ENCODE results near the gene ANKRD11.

ANKRD11 gene

GRCh38 chr16:89386306-89387185 lies 103.8 kb downstream of the ANKRD11 start:
- H3K4me2 ChIP-seq (ENCODE audit: low read depth, low read length, poor library complexity, severe bottlenecking) = no peak overlapping the region
- peaks cover 44% of the 10 kb centered on the region for H4K20me1 ChIP-seq (ENCODE audit: insufficient read depth, low read length, poor library complexity, severe bottlenecking)
- no peaks in the 10 kb centered on the region for H3K9me2 ChIP-seq (replicated peaks; ENCODE audit: low read depth, low read length)
- H3K27me3 ChIP-seq (ENCODE audit: insufficient read depth, low read length, poor library complexity, severe bottlenecking) = no peaks in the 10 kb centered on the region
- no peaks in the 10 kb centered on the region for H3K9me3 ChIP-seq (ENCODE audit: insufficient read depth, low read depth, low read length)
- peaks cover 10% of the 10 kb centered on the region for H3K4me1 ChIP-seq (ENCODE audit: insufficient read depth, low read length, poor library complexity, severe bottlenecking)
- H3K79me2 ChIP-seq (ENCODE audit: insufficient read depth, low read length) = peaks cover 79% of the 10 kb centered on the region
- H2AFZ ChIP-seq (ENCODE audit: low read length) = no peak overlapping the region
- no peak overlapping the region for H3K9ac ChIP-seq (ENCODE audit: low read depth, low read length, poor library complexity, severe bottlenecking)
- TF ChIP-seq, protein P1, sequence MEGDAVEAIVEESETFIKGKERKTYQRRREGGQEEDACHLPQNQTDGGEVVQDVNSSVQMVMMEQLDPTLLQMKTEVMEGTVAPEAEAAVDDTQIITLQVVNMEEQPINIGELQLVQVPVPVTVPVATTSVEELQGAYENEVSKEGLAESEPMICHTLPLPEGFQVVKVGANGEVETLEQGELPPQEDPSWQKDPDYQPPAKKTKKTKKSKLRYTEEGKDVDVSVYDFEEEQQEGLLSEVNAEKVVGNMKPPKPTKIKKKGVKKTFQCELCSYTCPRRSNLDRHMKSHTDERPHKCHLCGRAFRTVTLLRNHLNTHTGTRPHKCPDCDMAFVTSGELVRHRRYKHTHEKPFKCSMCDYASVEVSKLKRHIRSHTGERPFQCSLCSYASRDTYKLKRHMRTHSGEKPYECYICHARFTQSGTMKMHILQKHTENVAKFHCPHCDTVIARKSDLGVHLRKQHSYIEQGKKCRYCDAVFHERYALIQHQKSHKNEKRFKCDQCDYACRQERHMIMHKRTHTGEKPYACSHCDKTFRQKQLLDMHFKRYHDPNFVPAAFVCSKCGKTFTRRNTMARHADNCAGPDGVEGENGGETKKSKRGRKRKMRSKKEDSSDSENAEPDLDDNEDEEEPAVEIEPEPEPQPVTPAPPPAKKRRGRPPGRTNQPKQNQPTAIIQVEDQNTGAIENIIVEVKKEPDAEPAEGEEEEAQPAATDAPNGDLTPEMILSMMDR (conservative IDR thresholded peaks at IDR 0.05; ENCODE audit: low read length) = no peak
- TF ChIP-seq EZH2phosphoT487 (IDR thresholded peaks at IDR 0.05; ENCODE audit: borderline replicate concordance) = no peak
- no peaks in the 10 kb centered on the region for H3F3A ChIP-seq (ENCODE audit: low read depth)
- no peak overlapping the region for H3K4me3 ChIP-seq (ENCODE audit: low read length, poor library complexity, severe bottlenecking)
- H3K36me3 ChIP-seq (ENCODE audit: insufficient read depth, low read length) = no peaks in the 10 kb centered on the region

- Histone ChIP-seq H3K9ac (ENCODE audit: low read depth, low read length, poor library complexity, severe bottlenecking) (no peak overlapping the region), H3K9me3 (ENCODE audit: insufficient read depth, low read depth, low read length) (no peaks in the 10 kb centered on the region), H4K20me1 (ENCODE audit: insufficient read depth, low read length, poor library complexity, severe bottlenecking) (peaks cover 49% of the 10 kb centered on the region)
Measured at GRCh38 chr16:89385712-89386111, 104.6 kb downstream of the ANKRD11 start.

GRCh38 chr16:89384282-89384681 lies 106.1 kb downstream of the ANKRD11 start:
- Histone ChIP-seq H3K4me3 (ENCODE audit: low read length, poor library complexity, severe bottlenecking) (no peak overlapping the region), H4K20me1 (ENCODE audit: insufficient read depth, low read length, poor library complexity, severe bottlenecking) (peaks cover 61% of the 10 kb centered on the region)

More at GRCh38 chr16:89385712-89386111, 104.6 kb downstream of the ANKRD11 start:
- no peaks in the 10 kb centered on the region for H3K27me3 ChIP-seq (ENCODE audit: insufficient read depth, low read length, poor library complexity, severe bottlenecking)
- no peak overlapping the region for H3K4me3 ChIP-seq (ENCODE audit: low read length, poor library complexity, severe bottlenecking)
- no peak overlapping the region for H2AFZ ChIP-seq (ENCODE audit: low read length)
- H3K4me2 ChIP-seq (ENCODE audit: low read depth, low read length, poor library complexity, severe bottlenecking) = no peak overlapping the region
- no peaks in the 10 kb centered on the region for H3K9me2 ChIP-seq (replicated peaks; ENCODE audit: low read depth, low read length)
- H3F3A ChIP-seq (ENCODE audit: low read depth) = no peaks in the 10 kb centered on the region
- TF ChIP-seq, protein P1 (conservative IDR thresholded peaks at IDR 0.05; ENCODE audit: low read length) = no peak
- TF ChIP-seq EZH2phosphoT487 (IDR thresholded peaks at IDR 0.05; ENCODE audit: borderline replicate concordance) = no peak
- no peaks in the 10 kb centered on the region for H3K36me3 ChIP-seq (ENCODE audit: insufficient read depth, low read length)
- peaks cover 10% of the 10 kb centered on the region for H3K4me1 ChIP-seq (ENCODE audit: insufficient read depth, low read length, poor library complexity, severe bottlenecking)
- peaks cover 81% of the 10 kb centered on the region for H3K79me2 ChIP-seq (ENCODE audit: insufficient read depth, low read length)

More at GRCh38 chr16:89384282-89384681, 106.1 kb downstream of the ANKRD11 start:
- Histone ChIP-seq H3K9ac (ENCODE audit: low read depth, low read length, poor library complexity, severe bottlenecking) (no peak overlapping the region), H3K4me1 (ENCODE audit: insufficient read depth, low read length, poor library complexity, severe bottlenecking) (peaks cover 10% of the 10 kb centered on the region), H2AFZ (ENCODE audit: low read length) (no peak overlapping the region), H3F3A (ENCODE audit: low read depth) (no peaks in the 10 kb centered on the region), H3K9me3 (ENCODE audit: insufficient read depth, low read depth, low read length) (no peaks in the 10 kb centered on the region), H3K4me2 (ENCODE audit: low read depth, low read length, poor library complexity, severe bottlenecking) (no peak overlapping the region), H3K9me2 (replicated peaks; ENCODE audit: low read depth, low read length) (no peaks in the 10 kb centered on the region), H3K79me2 (ENCODE audit: insufficient read depth, low read length) (peaks cover 86% of the 10 kb centered on the region), H3K36me3 (ENCODE audit: insufficient read depth, low read length) (no peaks in the 10 kb centered on the region), H3K27me3 (ENCODE audit: insufficient read depth, low read length, poor library complexity, severe bottlenecking) (no peaks in the 10 kb centered on the region)
- TF ChIP-seq, protein P1 (conservative IDR thresholded peaks at IDR 0.05; ENCODE audit: low read length) = no peak
- no peak for TF ChIP-seq EZH2phosphoT487 (IDR thresholded peaks at IDR 0.05; ENCODE audit: borderline replicate concordance)

Measured in Loucy (cell line).